KOPT-K1 (cell line): Measurements from ENCODE around the gene GNB1.

Experiments
- H3K27ac ChIP-seq: fragments of 200-600 bp; sonication (generic); 2 replicates; pipeline ENCODE4 v1.5.1; 2016; ENCODE audit warnings: antibody characterized with exemption, mild to moderate bottlenecking, low read depth, low read length; ENCODE audit not compliant: poor library complexity, severe bottlenecking
- H3K36me3 ChIP-seq: fragments of 200-600 bp; sonication (generic); 2 replicates; pipeline ENCODE4 v1.5.1; 2017; ENCODE audit warnings: antibody characterized with exemption, mild to moderate bottlenecking, low read length, moderate library complexity; ENCODE audit not compliant: insufficient read depth
- H3K9me3 ChIP-seq: fragments of 200-600 bp; sonication (generic); 2 replicates; pipeline ENCODE4 v1.5.1; 2017; ENCODE audit warnings: antibody characterized with exemption, low read length, mild to moderate bottlenecking; ENCODE audit not compliant: insufficient read depth, poor library complexity, severe bottlenecking

GNB1 gene

GRCh38 chr1:1819762-1820161 is 71.1 kb downstream of the GNB1 start:
- Histone ChIP-seq H3K36me3 (peaks cover 96% of the 10 kb centered on the region), H3K9me3 (no peaks in the 10 kb centered on the region), H3K27ac (no peak overlapping the region)

DNA sequence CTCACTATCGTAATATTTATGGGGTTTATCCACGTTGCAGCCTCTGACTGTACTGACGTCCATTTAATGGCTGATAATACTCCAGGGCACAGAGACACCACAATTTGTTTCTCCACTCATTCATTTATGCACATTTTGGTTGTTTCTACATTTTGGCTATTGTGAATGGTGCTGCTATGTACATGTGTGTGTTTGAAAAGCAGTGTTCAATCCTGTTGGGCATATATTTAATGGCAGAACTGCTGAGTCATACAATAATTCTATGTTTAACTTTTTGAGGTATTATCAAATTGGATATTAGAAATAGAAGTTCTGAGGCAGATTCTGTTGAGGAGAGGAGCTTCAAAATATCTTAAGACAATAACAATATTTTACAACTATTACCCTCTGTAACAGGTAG is 73.7 kb downstream of the GNB1 start:
- Histone ChIP-seq H3K9me3 (no peaks in the 10 kb centered on the region), H3K36me3 (peaks cover 96% of the 10 kb centered on the region), H3K27ac (no peak overlapping the region)

DNA sequence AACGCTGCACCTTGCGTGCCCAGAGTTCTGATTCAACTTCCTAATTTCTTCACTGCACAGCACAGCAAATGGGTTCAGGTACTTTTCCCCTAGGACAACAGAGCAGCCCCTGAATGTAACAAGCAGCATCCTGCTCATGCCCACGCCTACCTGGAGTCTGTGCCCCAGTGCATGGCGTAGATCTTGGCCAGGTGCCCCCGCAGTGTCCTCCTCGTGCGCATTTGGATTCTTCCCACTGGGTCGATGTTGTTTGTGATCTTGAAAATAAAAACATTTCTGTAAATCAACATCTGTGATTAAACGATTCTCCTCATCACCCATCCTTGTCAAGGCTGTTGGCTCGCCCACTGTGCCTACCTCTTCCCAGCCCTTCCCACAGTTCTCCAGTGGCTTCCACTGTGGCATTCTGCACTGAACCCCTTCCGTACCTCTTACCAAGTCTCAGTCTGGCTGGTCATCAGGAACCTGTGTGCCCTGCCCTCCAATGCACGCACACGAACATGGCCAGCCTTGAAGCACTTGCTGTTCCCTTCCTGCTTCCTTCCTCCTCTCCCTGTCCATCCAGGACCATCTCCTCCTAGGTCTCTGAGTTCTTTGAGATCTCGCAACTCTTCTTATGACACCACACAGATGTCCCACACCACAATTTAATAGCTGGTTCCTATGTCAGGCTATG is 75.1 kb downstream of the GNB1 start:
- peaks cover 95% of the 10 kb centered on the region for H3K36me3 ChIP-seq
- no peak overlapping the region for H3K27ac ChIP-seq
- no peaks in the 10 kb centered on the region for H3K9me3 ChIP-seq

- Histone ChIP-seq H3K27ac (no peak overlapping the region), H3K36me3 (peaks cover 100% of the 10 kb centered on the region), H3K9me3 (no peaks in the 10 kb centered on the region)
Measured at GRCh38 chr1:1809489-1809888, 81.4 kb downstream of the GNB1 start.

GRCh38 chr1:1808206-1808605 is 82.7 kb downstream of the GNB1 start:
- Histone ChIP-seq H3K36me3 (peaks cover 99% of the 10 kb centered on the region), H3K9me3 (no peaks in the 10 kb centered on the region), H3K27ac (no peak overlapping the region)

- H3K36me3 ChIP-seq = peaks cover 99% of the 10 kb centered on the region
- no peaks in the 10 kb centered on the region for H3K9me3 ChIP-seq
- no peak overlapping the region for H3K27ac ChIP-seq
Measured at GRCh38 chr1:1806890-1807289, 84.0 kb downstream of the GNB1 start.

DNA sequence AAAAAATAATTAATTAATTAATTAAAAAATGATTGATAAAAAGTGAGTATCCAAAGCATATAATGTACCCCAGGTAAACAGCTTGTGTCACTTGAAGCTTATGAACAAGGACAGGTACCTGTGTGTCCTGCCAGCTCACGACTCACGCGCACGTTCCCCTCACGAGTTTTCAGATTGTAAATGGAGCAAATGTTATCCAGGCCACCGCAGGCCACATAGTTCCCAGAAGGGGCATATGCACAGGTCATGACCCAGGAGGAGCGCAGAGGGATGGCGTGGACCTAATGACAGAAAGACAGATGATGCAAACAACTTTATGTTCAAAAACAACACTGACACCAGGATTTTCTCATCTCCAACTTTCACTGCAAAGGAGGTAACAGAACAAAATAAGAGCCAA is 86.6 kb downstream of the GNB1 start:
- Histone ChIP-seq H3K9me3 (no peaks in the 10 kb centered on the region), H3K27ac (no peak overlapping the region), H3K36me3 (peaks cover 99% of the 10 kb centered on the region)

- H3K27ac ChIP-seq = no peak overlapping the region
- peaks cover 99% of the 10 kb centered on the region for H3K36me3 ChIP-seq
- no peaks in the 10 kb centered on the region for H3K9me3 ChIP-seq
Measured at GRCh38 chr1:1802871-1803270, 88.0 kb downstream of the GNB1 start.

DNA sequence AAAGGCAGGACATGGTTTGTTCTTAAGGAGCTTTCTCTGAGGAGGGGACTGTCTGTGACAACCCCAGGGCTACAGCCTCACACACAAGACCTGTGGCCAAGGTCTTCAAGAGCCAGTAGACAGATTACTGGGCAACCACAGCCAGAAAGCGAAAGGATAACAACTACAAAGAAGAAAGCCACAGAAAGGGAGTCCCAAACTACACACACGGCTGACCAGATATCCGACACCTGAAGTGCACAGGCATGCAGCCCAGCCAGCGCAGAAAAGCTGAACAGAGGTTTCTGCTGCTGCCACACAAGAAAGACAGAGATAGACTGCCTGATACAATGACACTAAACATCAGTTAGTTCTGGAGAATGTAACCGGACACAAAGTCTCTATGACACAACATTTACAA is 91.2 kb downstream of the GNB1 start:
- peaks cover 99% of the 10 kb centered on the region for H3K36me3 ChIP-seq
- H3K9me3 ChIP-seq = no peaks in the 10 kb centered on the region

DNA sequence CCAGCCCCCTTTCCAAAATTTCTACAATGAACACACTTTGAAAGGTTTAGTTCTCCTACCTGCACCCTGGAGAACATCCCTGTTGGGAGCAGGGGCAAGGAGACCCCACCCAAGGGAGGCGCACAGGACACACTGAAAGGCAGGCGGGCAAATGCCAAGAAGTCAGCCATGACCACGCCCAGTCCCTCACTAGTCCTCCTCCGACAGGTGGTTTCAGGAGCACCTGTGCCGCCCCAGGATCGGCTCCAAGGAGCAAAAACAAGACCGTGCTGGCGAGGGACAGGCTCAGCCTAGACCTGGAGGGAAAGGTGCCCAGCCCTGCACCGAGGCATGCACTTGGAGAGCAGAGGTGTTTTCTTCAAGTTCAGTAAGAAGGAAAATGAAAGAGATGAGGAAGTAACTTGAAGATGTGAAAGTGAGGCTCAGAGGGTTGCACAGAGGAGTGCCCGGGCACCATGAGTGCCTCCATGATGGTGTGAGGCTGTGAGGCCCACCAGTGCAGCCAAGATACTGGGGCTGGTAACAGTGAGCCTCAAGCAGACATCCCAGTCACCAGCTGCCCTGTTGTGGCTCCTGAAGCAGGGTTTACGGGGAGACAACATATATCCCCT is 93.1 kb downstream of the GNB1 start:
- Histone ChIP-seq H3K36me3 (peaks cover 100% of the 10 kb centered on the region), H3K9me3 (no peaks in the 10 kb centered on the region), H3K27ac (no peak overlapping the region)

More for the DNA sequence above, 91.2 kb downstream of the GNB1 start:
- no peak overlapping the region for H3K27ac ChIP-seq

DNA sequence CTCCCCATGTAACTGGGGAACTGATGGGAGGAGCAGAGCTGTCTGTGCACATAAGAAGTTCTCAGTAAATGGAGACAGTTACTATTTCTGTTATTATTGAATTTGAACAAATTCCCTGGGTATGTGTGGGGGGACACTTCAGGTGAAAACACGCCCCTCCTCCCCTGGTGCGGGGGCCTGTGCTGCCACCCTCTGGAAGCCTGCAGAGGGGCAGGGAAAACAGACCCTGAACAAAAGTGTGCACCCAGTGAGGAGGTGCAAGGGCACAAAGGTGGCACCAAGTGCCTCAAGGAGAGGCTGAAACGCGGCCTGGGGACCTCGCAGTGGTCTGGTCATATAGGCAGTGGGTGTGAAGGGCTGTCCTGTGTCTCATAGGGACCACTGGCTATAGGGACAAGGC is 94.4 kb downstream of the GNB1 start:
- Histone ChIP-seq H3K36me3 (peaks cover 100% of the 10 kb centered on the region), H3K27ac (no peak overlapping the region), H3K9me3 (no peaks in the 10 kb centered on the region)

GRCh38 chr1:1794999-1795398 is 95.9 kb downstream of the GNB1 start:
- Histone ChIP-seq H3K27ac (no peak overlapping the region), H3K36me3 (peaks cover 100% of the 10 kb centered on the region), H3K9me3 (no peaks in the 10 kb centered on the region)

DNA sequence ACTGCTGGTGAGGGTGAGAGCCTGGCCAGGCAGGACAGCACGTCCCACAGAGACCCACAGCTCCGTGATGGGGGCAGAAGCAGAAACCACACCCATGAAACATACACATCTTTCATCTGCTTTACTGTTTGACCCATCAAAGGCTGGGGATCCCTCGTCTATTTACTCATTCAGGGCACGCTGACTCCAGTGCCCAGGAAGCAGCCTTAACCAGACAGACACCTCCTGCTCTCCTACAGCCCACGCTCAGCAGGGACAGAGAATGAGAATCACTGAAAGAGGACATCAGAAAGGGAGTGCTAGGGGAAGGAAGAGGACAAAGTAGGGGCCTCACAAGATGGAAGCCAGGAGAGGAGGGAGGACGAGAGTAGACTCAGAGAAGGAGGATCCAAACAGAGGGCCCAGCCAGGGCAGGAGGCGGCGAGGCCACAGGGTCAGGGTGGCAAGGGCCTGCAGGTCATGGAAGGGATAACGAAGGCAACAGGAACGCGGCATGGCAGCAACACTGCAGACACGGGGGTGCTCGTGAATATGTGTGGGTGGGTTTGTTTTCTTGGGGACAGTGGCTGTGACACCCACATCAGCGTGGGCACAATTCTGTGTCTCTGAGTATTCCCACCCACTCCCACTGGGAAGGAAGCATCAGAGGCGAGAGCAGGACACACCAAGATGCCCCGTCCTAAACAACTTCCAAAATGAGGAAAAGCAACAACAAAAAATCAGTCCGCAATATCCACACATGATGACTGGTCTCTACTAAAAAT is 97.2 kb downstream of the GNB1 start:
- H3K9me3 ChIP-seq = no peaks in the 10 kb centered on the region
- no peak overlapping the region for H3K27ac ChIP-seq
- peaks cover 100% of the 10 kb centered on the region for H3K36me3 ChIP-seq

DNA sequence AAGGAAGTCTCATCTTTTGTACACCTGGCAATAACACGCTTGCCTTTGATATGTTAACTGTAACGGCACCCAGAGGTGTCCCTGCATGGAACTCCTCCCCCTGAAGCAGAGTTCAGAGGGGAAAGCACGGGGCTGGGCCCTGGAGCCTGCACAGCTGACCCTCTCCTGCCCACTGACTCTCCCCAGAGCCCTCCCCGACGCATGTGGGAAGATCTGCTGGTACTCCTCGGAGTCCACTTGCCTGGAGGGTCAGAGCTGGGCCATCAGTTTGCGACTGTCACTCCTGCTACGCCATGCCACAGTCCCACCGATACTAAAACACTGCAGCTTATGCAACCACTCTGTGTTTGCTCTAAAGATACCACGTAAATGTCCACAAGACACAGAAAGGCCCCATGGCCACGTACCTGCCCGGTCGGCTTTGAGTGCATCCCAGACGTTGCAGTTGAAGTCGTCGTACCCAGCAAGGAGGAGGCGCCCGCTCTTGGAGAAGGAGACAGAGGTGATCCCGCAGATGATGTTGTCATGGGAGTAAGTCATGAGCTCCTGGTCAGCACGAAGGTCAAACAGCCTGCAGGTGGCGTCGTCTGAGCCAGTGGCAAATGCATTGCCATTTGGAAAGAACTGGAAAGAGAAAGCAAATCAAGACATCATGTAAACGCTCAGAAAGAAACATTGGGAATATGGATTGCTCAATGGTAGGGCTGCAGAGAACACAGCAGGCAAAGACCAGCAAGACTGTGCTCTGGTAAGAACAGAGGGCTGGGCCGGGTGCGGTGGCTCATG is 102.0 kb downstream of the GNB1 start:
- Histone ChIP-seq H3K36me3 (peaks cover 94% of the 10 kb centered on the region), H3K9me3 (no peaks in the 10 kb centered on the region), H3K27ac (no peak overlapping the region)

DNA sequence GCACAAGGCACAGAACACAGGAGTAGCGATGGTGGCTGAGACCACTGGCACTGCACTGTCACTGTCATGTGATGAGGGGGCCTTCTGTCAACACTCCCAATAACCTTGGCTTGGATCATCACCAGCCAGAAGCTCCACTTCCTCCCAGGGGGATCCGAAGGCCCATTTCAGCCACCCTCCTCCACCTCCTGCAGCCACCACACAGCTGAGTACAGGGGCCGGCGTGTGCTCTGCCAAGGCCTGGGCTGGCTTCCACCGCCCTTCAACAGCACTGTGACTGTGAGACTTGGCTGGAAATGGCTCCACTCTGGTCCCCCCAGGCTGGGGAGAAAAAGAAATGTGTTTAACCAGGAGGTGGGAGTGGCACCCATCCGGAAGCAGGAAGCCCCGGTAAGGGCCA is 102.8 kb downstream of the GNB1 start:
- H3K36me3 ChIP-seq = peaks cover 92% of the 10 kb centered on the region

More for the DNA sequence above, 102.8 kb downstream of the GNB1 start:
- no peak overlapping the region for H3K27ac ChIP-seq
- H3K9me3 ChIP-seq = no peaks in the 10 kb centered on the region
